ENCODE data around the gene SEMA5A. TPM values are rescaled to one million over a fixed set of nuclear protein-coding genes. Genes with fewer than 3 reads are reported as not detected.

Gene SEMA5A
- total and polyA plus RNA-seq, 11 donors: 4.6 to 71.5 (median 33.8) TPM

DNA sequence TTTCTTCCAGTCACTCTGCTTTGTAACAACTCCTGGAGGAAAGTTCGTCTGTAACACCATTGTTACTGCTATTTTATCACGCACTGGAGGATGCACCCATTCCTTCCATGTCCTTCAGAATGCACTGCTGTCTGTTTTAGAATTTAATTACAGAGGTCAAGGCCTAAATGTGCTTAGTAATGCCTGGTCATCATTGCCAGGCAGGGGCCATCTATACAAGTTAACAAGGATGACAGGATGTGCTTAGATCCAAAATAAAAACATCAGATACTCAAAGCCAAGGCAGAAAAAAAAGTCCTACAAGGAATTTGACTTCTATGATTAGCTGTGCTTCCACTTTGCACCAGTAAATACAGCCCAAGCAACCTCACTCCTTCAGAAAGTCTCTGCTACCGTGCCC lies 371.4 kb downstream of the SEMA5A start:
- no peaks in the 10 kb centered on the region for H3K27me3 ChIP-seq
- no peak for DNase-seq
- TF ChIP-seq POLR2A (IDR thresholded peaks at IDR 0.05): no peak
- TF ChIP-seq, protein P1, sequence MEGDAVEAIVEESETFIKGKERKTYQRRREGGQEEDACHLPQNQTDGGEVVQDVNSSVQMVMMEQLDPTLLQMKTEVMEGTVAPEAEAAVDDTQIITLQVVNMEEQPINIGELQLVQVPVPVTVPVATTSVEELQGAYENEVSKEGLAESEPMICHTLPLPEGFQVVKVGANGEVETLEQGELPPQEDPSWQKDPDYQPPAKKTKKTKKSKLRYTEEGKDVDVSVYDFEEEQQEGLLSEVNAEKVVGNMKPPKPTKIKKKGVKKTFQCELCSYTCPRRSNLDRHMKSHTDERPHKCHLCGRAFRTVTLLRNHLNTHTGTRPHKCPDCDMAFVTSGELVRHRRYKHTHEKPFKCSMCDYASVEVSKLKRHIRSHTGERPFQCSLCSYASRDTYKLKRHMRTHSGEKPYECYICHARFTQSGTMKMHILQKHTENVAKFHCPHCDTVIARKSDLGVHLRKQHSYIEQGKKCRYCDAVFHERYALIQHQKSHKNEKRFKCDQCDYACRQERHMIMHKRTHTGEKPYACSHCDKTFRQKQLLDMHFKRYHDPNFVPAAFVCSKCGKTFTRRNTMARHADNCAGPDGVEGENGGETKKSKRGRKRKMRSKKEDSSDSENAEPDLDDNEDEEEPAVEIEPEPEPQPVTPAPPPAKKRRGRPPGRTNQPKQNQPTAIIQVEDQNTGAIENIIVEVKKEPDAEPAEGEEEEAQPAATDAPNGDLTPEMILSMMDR (IDR thresholded peaks at IDR 0.05): no peak
- no peak for ATAC-seq
- peaks cover 0 to 11% (median 0%) of the 10 kb centered on the region in 9 donors for H3K36me3 ChIP-seq
- intact Hi-C loops (cut with DNase I): no loop called here
- H3K27ac ChIP-seq: no peak overlapping the region
- H3K9me3 ChIP-seq: peaks cover 0 to 7% (median 0%) of the 10 kb centered on the region in 12 donors
- WGBS, 4 donors: 68 to 77% (median 70%) methylated on average over 3 of the region's 3 CpGs
- H3K4me1 ChIP-seq: peaks cover 0 to 9% (median 0%) of the 10 kb centered on the region in 12 donors
- H3K4me3 ChIP-seq: no peak overlapping the region

DNA sequence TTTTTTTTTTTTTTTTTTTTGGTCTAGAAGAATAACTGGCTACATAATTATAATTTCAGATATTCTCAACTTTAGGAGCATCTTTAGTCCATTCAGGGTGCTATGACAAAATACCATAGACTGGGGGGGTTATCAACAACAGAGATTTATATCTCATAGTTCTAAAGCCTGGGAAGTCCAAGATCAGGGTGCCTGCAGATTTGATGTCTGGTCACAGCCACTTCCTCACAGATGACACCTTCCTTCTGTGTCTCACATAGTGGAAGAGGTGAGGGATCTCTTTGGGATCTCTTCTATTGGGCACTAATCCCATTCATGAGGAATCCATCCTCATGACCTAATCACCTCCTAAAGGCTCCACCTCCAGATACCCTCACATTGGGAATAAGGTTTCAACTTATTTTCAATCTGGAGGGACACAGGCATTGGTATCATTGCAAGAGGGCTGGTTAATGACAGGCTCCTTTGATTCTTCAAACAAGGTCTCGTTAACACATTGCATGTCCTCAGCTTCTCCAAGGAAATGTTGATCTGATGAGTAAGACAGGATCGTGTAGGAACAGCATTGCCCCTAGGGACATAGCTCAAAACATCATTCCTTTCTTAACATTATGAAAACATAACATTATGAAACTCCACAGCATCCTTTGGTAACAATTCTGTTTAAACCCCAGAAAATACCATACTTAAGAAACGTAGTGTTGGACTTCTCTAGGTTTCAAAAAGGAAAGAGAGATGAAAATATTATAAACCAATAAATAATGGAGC lies 372.4 kb downstream of the SEMA5A start:
- intact Hi-C loops (cut with DNase I): no loop called here
- Histone ChIP-seq H3K27ac (peak overlapping the region in 1 of 12 donors; percentile 52), H3K9me3 (peaks cover 0 to 7% (median 0%) of the 10 kb centered on the region in 12 donors), H3K36me3 (peaks cover 0 to 11% (median 0%) of the 10 kb centered on the region in 9 donors), H3K27me3 (no peaks in the 10 kb centered on the region), H3K4me1 (peaks cover 0 to 9% (median 0%) of the 10 kb centered on the region in 12 donors), H3K4me3 (no peak overlapping the region)
- peak in 1 of 4 donors; percentile 45 for ATAC-seq
- no peak for DNase-seq
- 40 to 53% (median 46%) methylated on average over 3 of the region's 3 CpGs for WGBS, 4 donors
- no peak for TF ChIP-seq POLR2A (IDR thresholded peaks at IDR 0.05)
- TF ChIP-seq, protein P1 (IDR thresholded peaks at IDR 0.05): no peak

DNA sequence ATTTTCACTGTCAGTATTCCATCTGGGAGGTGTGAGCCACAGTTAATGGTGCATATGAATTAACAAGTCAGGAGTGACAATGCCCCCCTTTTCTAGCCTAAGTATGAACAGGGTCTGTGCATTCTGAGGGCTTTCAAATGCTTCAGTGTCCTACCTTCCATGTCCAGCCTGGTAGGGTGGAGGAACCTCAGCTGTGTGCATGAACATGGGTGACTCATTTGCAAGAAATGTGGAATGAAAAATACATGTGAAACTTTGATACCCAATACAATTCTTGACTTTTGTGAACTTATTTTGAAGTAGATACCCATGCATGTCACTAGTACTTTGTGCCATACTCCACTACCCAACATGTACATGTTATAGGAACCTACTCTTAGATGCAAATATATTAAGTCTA lies 375.8 kb downstream of the SEMA5A start:
- no peak for DNase-seq
- Histone ChIP-seq H3K4me3 (no peak overlapping the region), H3K9me3 (no peaks in the 10 kb centered on the region), H3K27me3 (no peaks in the 10 kb centered on the region), H3K4me1 (peaks cover 0 to 9% (median 0%) of the 10 kb centered on the region in 12 donors), H3K36me3 (no peaks in the 10 kb centered on the region), H3K27ac (no peak overlapping the region)
- intact Hi-C loops (cut with DNase I): no loop called here
- TF ChIP-seq POLR2A (IDR thresholded peaks at IDR 0.05): no peak
- TF ChIP-seq, protein P1 (IDR thresholded peaks at IDR 0.05): no peak
- no peak for ATAC-seq

DNA sequence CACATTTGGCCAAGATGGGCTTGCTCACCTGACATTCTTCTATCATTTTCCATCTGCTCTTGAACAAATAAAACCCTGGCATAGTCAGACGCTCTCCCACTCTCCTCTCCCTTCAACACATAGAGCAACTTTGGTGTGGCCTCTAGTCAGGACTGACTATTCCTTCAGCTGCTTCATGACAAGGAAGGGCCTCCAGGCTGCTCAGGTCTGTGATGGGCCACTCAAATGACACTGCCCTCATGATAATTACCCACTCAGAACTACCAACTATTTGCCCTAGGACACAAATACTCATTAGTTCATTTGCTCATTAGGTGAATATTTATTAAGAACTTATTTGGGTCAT lies 376.3 kb downstream of the SEMA5A start:
- 74 to 90% (median 79%) methylated on average over 1 of the region's 1 CpG for WGBS, 4 donors
- H3K9me3 ChIP-seq: no peaks in the 10 kb centered on the region
- no peak for ATAC-seq
- intact Hi-C loops (cut with DNase I): no loop called here
- DNase-seq: no peak
- peaks cover 0 to 7% (median 0%) of the 10 kb centered on the region in 12 donors for H3K4me1 ChIP-seq
- H3K36me3 ChIP-seq: no peaks in the 10 kb centered on the region
- no peak overlapping the region for H3K27ac ChIP-seq
- TF ChIP-seq, protein P1 (IDR thresholded peaks at IDR 0.05): no peak
- no peak for TF ChIP-seq POLR2A (IDR thresholded peaks at IDR 0.05)
- H3K4me3 ChIP-seq: no peak overlapping the region
- no peaks in the 10 kb centered on the region for H3K27me3 ChIP-seq
